ENCODE measurements around the gene CDK14.
A peak's percentile ranks its signal among the peaks of the same experiment; 100 is the strongest.
"Not testable (repeated sequence)": the region's sequence is repeated elsewhere in the genome, so short reads cannot be mapped to it uniquely, and the experiment has no call there.

The CDK14 gene

DNA sequence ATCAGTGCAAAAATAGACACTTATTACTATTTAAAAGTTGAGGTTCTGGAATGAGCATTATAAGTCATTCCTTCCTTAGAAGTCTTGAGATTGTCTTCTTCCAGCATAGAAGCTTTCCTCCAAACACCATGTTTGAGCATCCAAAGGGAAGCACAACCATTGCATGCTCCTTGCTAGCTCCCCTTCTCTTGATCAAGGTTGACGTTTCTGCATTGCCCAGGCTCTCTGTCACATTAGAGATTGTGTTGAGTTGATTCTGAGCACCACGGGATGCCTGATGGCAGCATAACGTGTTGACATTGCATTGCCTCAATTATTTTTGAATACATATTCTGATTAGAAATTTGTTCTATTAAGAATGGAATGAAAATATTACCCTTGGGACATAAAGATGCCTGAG is 322.2 kb downstream of the CDK14 start:
- Histone ChIP-seq H3K27me3 (no peaks in the 10 kb centered on the region), H3K27ac (no peak overlapping the region), H3K9me3 (no peaks in the 10 kb centered on the region), H3K4me1 (peaks cover 0 to 7% (median 0%) of the 10 kb centered on the region in 4 donors), H3K36me3 (no peaks in the 10 kb centered on the region), H3K4me3 (no peak overlapping the region)
- intact Hi-C loops (cut with DNase I; ENCODE audit: low total_unique reads), result no loop called here
- DNase-seq, result no peak
- TF ChIP-seq, protein P1, sequence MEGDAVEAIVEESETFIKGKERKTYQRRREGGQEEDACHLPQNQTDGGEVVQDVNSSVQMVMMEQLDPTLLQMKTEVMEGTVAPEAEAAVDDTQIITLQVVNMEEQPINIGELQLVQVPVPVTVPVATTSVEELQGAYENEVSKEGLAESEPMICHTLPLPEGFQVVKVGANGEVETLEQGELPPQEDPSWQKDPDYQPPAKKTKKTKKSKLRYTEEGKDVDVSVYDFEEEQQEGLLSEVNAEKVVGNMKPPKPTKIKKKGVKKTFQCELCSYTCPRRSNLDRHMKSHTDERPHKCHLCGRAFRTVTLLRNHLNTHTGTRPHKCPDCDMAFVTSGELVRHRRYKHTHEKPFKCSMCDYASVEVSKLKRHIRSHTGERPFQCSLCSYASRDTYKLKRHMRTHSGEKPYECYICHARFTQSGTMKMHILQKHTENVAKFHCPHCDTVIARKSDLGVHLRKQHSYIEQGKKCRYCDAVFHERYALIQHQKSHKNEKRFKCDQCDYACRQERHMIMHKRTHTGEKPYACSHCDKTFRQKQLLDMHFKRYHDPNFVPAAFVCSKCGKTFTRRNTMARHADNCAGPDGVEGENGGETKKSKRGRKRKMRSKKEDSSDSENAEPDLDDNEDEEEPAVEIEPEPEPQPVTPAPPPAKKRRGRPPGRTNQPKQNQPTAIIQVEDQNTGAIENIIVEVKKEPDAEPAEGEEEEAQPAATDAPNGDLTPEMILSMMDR (IDR thresholded peaks at IDR 0.05), result no peak

DNA sequence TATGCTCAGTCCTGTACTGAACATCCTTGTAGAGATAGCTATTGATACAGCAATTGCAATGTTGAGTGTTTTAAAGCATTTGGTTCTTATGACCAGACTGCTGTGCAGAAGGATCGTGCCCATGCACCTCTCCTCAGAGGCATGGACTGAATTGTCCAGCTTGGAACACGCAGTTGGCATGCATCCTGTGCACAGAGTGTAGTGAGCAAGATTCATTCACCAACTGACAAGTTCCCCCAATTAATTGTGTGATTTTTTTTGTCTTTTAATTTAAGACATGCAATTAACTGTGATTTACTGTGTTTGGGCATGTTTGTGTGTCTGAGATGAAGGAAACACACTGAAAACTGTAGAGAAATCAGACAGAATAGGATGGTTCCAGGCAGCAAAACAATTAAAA is 323.7 kb downstream of the CDK14 start:
- peaks cover 0 to 7% (median 0%) of the 10 kb centered on the region in 4 donors for H3K4me1 ChIP-seq
- intact Hi-C loops (cut with DNase I; ENCODE audit: low total_unique reads), result no loop called here
- TF ChIP-seq, protein P1 (IDR thresholded peaks at IDR 0.05), result no peak
- DNase-seq, result no peak
- H3K36me3 ChIP-seq, result no peaks in the 10 kb centered on the region
- H3K4me3 ChIP-seq, result no peak overlapping the region
- H3K9me3 ChIP-seq, result no peaks in the 10 kb centered on the region
- H3K27ac ChIP-seq, result no peak overlapping the region
- no peaks in the 10 kb centered on the region for H3K27me3 ChIP-seq

DNA sequence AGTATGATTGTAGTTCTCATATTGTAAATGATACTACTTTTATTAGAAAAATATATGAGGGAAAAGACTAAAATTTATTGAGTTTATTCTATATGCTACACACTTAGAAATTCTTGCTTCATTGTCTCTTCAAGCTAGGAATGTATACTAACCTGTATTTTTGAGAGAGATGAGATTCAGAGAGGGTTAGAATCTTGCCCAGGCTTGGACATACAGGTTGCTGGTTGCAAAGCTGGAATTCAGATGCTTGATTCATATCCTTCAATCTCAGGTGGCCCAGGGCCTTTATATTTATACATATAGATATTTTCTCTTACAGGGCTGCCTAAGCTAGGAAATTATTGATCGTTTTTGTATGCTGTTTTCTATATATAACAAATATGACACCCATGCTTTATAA is 324.2 kb downstream of the CDK14 start:
- no peak overlapping the region for H3K4me3 ChIP-seq
- H3K9me3 ChIP-seq, result no peaks in the 10 kb centered on the region
- H3K36me3 ChIP-seq, result no peaks in the 10 kb centered on the region
- TF ChIP-seq, protein P1 (IDR thresholded peaks at IDR 0.05), result no peak
- DNase-seq, result no peak
- H3K4me1 ChIP-seq, result peaks cover 0 to 7% (median 0%) of the 10 kb centered on the region in 4 donors
- H3K27me3 ChIP-seq, result no peaks in the 10 kb centered on the region
- no peak overlapping the region for H3K27ac ChIP-seq
- intact Hi-C loops (cut with DNase I; ENCODE audit: low total_unique reads), result no loop called here

DNA sequence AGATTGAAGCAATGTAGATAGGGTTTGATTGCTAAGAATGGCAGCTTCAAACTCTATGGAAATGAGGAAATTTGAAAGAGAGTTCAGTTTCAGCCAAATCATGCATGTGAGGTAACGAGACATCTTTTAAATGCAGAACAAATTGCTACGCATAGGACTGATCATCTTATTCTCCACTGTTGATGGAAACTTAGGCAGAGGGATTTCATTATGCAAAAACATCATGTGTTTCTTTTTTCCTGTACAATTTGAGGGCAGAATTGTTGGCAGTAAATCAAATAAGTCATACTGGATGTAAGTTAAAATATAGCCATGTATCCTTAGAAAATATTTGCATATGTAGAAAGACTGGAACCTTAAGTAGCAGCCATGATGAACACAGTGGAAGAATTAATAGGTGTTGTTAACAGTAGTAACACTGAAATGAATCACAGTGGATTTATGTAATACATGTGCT is 327.4 kb downstream of the CDK14 start:
- Histone ChIP-seq H3K27me3 (no peaks in the 10 kb centered on the region), H3K9me3 (no peaks in the 10 kb centered on the region), H3K4me1 (peaks cover 0 to under 1% (median 0%) of the 10 kb centered on the region in 4 donors), H3K27ac (no peak overlapping the region), H3K36me3 (no peaks in the 10 kb centered on the region), H3K4me3 (no peak overlapping the region)
- TF ChIP-seq, protein P1 (IDR thresholded peaks at IDR 0.05), result no peak
- no peak for DNase-seq
- intact Hi-C loops (cut with DNase I; ENCODE audit: low total_unique reads), result no loop called here

DNA sequence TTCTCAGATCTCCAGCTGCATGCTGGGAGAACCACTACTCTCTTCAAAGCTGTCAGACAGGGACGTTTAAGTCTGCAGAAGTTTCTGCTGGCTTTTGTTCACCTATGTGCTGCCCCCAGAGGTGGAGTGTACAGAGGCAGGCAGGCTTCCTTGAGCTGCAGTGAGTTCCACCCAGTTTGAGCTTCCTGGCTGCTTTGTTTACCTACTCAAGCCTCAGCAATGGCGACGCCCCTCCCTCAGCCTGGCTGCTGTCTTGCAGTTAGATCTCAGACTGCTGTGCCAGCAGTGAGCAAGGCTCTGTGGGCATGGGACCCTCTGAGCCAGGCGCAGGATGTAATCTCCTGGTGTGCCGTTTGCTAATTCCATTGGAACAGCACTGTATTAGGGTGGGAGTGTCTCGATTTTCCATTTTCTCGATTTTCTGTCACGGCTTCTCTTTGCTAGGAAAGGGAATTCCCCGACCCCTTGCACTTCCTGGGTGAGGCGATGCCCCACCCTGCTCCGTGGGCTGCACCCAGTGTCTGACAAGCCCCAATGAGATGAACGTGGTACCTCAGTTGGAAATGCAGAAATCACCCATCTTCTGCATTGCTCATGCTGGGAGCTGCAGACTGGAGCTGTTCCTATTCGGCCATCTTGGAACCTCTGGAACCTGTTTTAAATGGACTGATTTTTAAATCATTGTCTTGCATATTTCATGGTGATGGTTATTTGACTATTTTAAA is 332.7 kb downstream of the CDK14 start:
- H3K27ac ChIP-seq; DNase-seq; H3K36me3 ChIP-seq; H3K27me3 ChIP-seq; intact Hi-C loops (cut with DNase I; ENCODE audit: low total_unique reads); H3K9me3 ChIP-seq; H3K4me3 ChIP-seq: not testable (repeated sequence)
- peaks cover 0 to 13% (median 2%) of the 10 kb centered on the region in 4 donors for H3K4me1 ChIP-seq

DNA sequence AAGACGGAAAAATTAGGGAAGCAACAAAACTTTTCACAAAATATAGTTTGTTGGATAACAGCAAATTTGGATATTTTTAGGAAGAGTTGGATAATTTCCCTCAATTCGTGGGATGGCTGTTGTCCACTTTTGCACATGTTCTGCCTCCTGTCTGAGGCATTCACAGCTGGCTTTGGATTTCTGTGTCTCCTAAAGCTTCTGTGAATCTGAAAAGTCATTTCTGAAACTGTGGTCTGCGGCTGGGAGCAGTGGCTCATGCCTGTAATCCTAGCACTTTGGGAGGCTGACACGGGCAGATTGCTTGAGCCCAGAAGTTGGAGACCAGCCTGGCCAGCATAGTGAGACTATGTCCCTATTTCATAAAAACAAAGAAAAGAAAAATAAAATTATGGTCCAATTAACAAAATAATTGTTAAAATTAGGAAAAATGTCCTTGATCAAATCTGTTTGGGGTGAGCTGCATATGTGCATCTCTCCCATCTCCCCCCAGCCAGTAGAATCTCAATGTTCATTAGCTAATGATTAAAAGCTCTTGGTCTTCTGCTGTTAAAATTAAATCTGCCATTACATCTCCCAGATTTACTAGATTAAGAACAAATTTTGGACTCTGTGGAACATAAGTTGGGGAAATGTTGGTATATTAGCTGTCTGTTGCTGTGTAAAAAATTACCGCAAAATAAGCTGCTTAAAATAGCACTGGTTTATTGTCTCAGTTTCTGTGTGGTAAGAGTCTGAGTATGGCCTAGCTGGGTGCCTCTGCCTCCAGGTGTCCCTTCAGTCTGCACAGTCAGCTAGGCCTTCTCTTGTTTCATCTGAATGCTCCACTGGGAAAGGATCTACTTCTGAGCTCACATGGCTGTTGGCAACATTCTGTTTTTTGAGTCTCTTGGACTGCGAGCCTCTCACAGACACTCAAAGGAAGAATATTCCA is 336.1 kb downstream of the CDK14 start:
- peaks cover 0 to 19% (median 5%) of the 10 kb centered on the region in 4 donors for H3K4me1 ChIP-seq
- H3K27ac ChIP-seq, result peak overlapping the region in 1 of 2 donors; percentile 46
- no peaks in the 10 kb centered on the region for H3K27me3 ChIP-seq
- H3K4me3 ChIP-seq, result no peak overlapping the region
- no peaks in the 10 kb centered on the region for H3K9me3 ChIP-seq
- TF ChIP-seq, protein P1 (IDR thresholded peaks at IDR 0.05), result no peak
- no peaks in the 10 kb centered on the region for H3K36me3 ChIP-seq
- intact Hi-C loops (cut with DNase I; ENCODE audit: low total_unique reads), result no loop called here
- no peak for DNase-seq

Data from tibial artery (tissue), 4 donors.